Activated CD4-positive, alpha-beta T cell treated with anti-CD3 and anti-CD28 coated beads for 36 hours (primary cell): ENCODE measurements around the gene EPHA3. TPM values are rescaled to one million over a fixed set of nuclear protein-coding genes. Genes with fewer than 3 reads are reported as not detected.

Source experiments
- ATAC-seq: fragments of 200-7000 bp; cut with Tn5 transposase; one replicate; pipeline ENCODE4 v1.10.0; 2021; ENCODE audit warnings: mild to moderate bottlenecking, moderate library complexity
- CTCF ChIA-PET: fragments of 350-600 bp; sonication (Branson Sonifier 250); formaldehyde crosslinking; loops from one replicate; lab custom pipeline; 2021; ENCODE audit warnings: antibody characterized with exemption; lab: Charles Lee
- POLR2A ChIA-PET: fragments of 350-600 bp; sonication (Branson Sonifier 250); formaldehyde crosslinking; loops from one replicate; lab custom pipeline; 2021; ENCODE audit warnings: antibody characterized with exemption, inconsistent platforms; lab: Charles Lee
- DNase-seq: peaks from one replicate; pipeline ENCODE4 v3.0.0-alpha.2; 2020
- H3K27ac Mint-ChIP-seq: one replicate; pipeline ENCODE4 v1.8.0; 2021; ENCODE audit warnings: mixed read lengths
- H3K27me3 Mint-ChIP-seq: one replicate; pipeline ENCODE4 v1.8.0; 2021; ENCODE audit warnings: mixed read lengths
- H3K36me3 Mint-ChIP-seq: one replicate; pipeline ENCODE4 v1.8.0; 2021; ENCODE audit warnings: low read depth, mixed read lengths
- H3K4me1 Mint-ChIP-seq: one replicate; pipeline ENCODE4 v1.8.0; 2021; ENCODE audit warnings: mixed read lengths
- H3K4me3 Mint-ChIP-seq: one replicate; pipeline ENCODE4 v1.8.0; 2021; ENCODE audit warnings: mild to moderate bottlenecking, moderate library complexity, mixed read lengths
- H3K9me3 Mint-ChIP-seq: one replicate; pipeline ENCODE4 v1.8.0; 2021; ENCODE audit warnings: low read depth, mixed read lengths
- intact Hi-C, 2 experiments: fragments of 100-400 bp; cut with DNase I in 1 of 2; cut with micrococcal nuclease in 1 of 2; formaldehyde crosslinking; loops; one replicate each; pipeline versions ENCODE4 v1.14.2 to v1.15.1; 2022 to 2024; cut with DNase I, micrococcal nuclease
- total RNA-seq, 2 experiments: library from RNA; stranded (reverse); gene quantifications; one replicate each; pipeline ENCODE4 v1.2.3, GENCODE V29; 2021

EPHA3 gene
- total RNA-seq, 2 experiments from 2014 or later: 0.07 to 0.09 TPM

GRCh38 chr3:89472101-89472500, 364.7 kb downstream of the EPHA3 start:
- ATAC-seq (no peak), DNase-seq (no peak)
- H3K27me3 Mint-ChIP-seq: no peaks in the 10 kb centered on the region
- H3K36me3 Mint-ChIP-seq: no peaks in the 10 kb centered on the region
- intact Hi-C loops: no loop called here
- no peaks in the 10 kb centered on the region for H3K4me1 Mint-ChIP-seq
- CTCF ChIA-PET: no interaction called here
- H3K9me3 Mint-ChIP-seq: peaks cover 8% of the 10 kb centered on the region
- POLR2A ChIA-PET: no interaction called here
- H3K4me3 Mint-ChIP-seq: no peak overlapping the region
- H3K27ac Mint-ChIP-seq: no peak overlapping the region

- no peaks in the 10 kb centered on the region for H3K4me1 Mint-ChIP-seq
- no peaks in the 10 kb centered on the region for H3K27me3 Mint-ChIP-seq
- no peak for ATAC-seq
- no peak overlapping the region for H3K4me3 Mint-ChIP-seq
- peaks cover 15% of the 10 kb centered on the region for H3K9me3 Mint-ChIP-seq
- POLR2A ChIA-PET: no interaction called here
- H3K27ac Mint-ChIP-seq: no peak overlapping the region
- no peaks in the 10 kb centered on the region for H3K36me3 Mint-ChIP-seq
- intact Hi-C loops: no loop called here
- CTCF ChIA-PET: interaction anchor here (0.6 kb wide), 1 partner anchor 139 kb away, joined by 3 read pairs; no protein-coding TSS in a partner anchor
- DNase-seq: no peak
Measured at GRCh38 chr3:89474333-89475130, 367.1 kb downstream of the EPHA3 start.

GRCh38 chr3:89488800-89489580, 381.6 kb downstream of the EPHA3 start:
- Mint-ChIP-seq H3K27me3 (no peaks in the 10 kb centered on the region), H3K36me3 (no peaks in the 10 kb centered on the region), H3K4me3 (no peak overlapping the region), H3K9me3 (peaks cover 5% of the 10 kb centered on the region), H3K4me1 (no peaks in the 10 kb centered on the region), H3K27ac (no peak overlapping the region)
- DNase-seq (no peak), ATAC-seq (no peak)
- ChIA-PET POLR2A (no interaction called here), CTCF (no interaction called here)
- intact Hi-C loops: no loop called here

- ATAC-seq: no peak
- no peak overlapping the region for H3K27ac Mint-ChIP-seq
- H3K9me3 Mint-ChIP-seq: peaks cover under 1% of the 10 kb centered on the region
- no peak overlapping the region for H3K4me3 Mint-ChIP-seq
- intact Hi-C loops: no loop called here
- ChIA-PET POLR2A (no interaction called here), CTCF (no interaction called here)
- H3K36me3 Mint-ChIP-seq: no peaks in the 10 kb centered on the region
- H3K4me1 Mint-ChIP-seq: no peaks in the 10 kb centered on the region
- no peak for DNase-seq
- no peaks in the 10 kb centered on the region for H3K27me3 Mint-ChIP-seq
Measured at GRCh38 chr3:89490129-89490528, 382.7 kb downstream of the EPHA3 start.

- DNase-seq (no peak), ATAC-seq (no peak)
- CTCF ChIA-PET: no interaction called here
- H3K27me3 Mint-ChIP-seq: no peaks in the 10 kb centered on the region
- intact Hi-C loops: no loop called here
- H3K27ac Mint-ChIP-seq: no peak overlapping the region
- H3K9me3 Mint-ChIP-seq: no peaks in the 10 kb centered on the region
- no peak overlapping the region for H3K4me3 Mint-ChIP-seq
- no peaks in the 10 kb centered on the region for H3K36me3 Mint-ChIP-seq
- POLR2A ChIA-PET: no interaction called here
- no peaks in the 10 kb centered on the region for H3K4me1 Mint-ChIP-seq
Measured at GRCh38 chr3:89494734-89495133, 387.3 kb downstream of the EPHA3 start.

- CTCF ChIA-PET: no interaction called here
- DNase-seq: no peak
- Mint-ChIP-seq H3K36me3 (no peaks in the 10 kb centered on the region), H3K4me3 (no peak overlapping the region), H3K27ac (no peak overlapping the region), H3K27me3 (no peaks in the 10 kb centered on the region), H3K9me3 (peaks cover 12% of the 10 kb centered on the region), H3K4me1 (no peaks in the 10 kb centered on the region)
- intact Hi-C loops: no loop called here
- ATAC-seq: no peak
- POLR2A ChIA-PET: no interaction called here
Measured at GRCh38 chr3:89503891-89504391, 396.5 kb downstream of the EPHA3 start.

GRCh38 chr3:89504432-89504831, 397.0 kb downstream of the EPHA3 start:
- Mint-ChIP-seq H3K27me3 (no peaks in the 10 kb centered on the region), H3K4me3 (no peak overlapping the region), H3K36me3 (no peaks in the 10 kb centered on the region), H3K27ac (no peak overlapping the region), H3K9me3 (peaks cover 12% of the 10 kb centered on the region), H3K4me1 (no peaks in the 10 kb centered on the region)
- intact Hi-C loops: no loop called here
- ATAC-seq: no peak
- no peak for DNase-seq
- CTCF ChIA-PET: no interaction called here
- POLR2A ChIA-PET: no interaction called here

- Mint-ChIP-seq H3K36me3 (no peaks in the 10 kb centered on the region), H3K4me1 (no peaks in the 10 kb centered on the region), H3K27me3 (no peaks in the 10 kb centered on the region), H3K27ac (no peak overlapping the region), H3K9me3 (peaks cover 8% of the 10 kb centered on the region), H3K4me3 (no peak overlapping the region)
- intact Hi-C loops: no loop called here
- ChIA-PET CTCF (no interaction called here), POLR2A (interaction anchor here (0.6 kb wide), 1 partner anchor 198 kb away, joined by 6 read pairs; no protein-coding TSS in a partner anchor)
- ATAC-seq (no peak), DNase-seq (no peak)
Measured at GRCh38 chr3:89506462-89507103, 399.2 kb downstream of the EPHA3 start.

- Mint-ChIP-seq H3K4me3 (no peak overlapping the region), H3K27ac (no peak overlapping the region), H3K4me1 (no peaks in the 10 kb centered on the region), H3K9me3 (peaks cover 3% of the 10 kb centered on the region), H3K27me3 (no peaks in the 10 kb centered on the region), H3K36me3 (no peaks in the 10 kb centered on the region)
- ATAC-seq (no peak), DNase-seq (no peak)
- POLR2A ChIA-PET: no interaction called here
- CTCF ChIA-PET: no interaction called here
- intact Hi-C loops: no loop called here
Measured at GRCh38 chr3:89521328-89521727, 413.9 kb downstream of the EPHA3 start.

- H3K9me3 Mint-ChIP-seq: peaks cover 3% of the 10 kb centered on the region
- no peaks in the 10 kb centered on the region for H3K27me3 Mint-ChIP-seq
- no peak overlapping the region for H3K4me3 Mint-ChIP-seq
- ATAC-seq: no peak
- no peak overlapping the region for H3K27ac Mint-ChIP-seq
- H3K4me1 Mint-ChIP-seq: no peaks in the 10 kb centered on the region
- intact Hi-C loops: no loop called here
- POLR2A ChIA-PET: no interaction called here
- DNase-seq: no peak
- CTCF ChIA-PET: no interaction called here
- H3K36me3 Mint-ChIP-seq: no peaks in the 10 kb centered on the region
Measured at GRCh38 chr3:89522155-89522554, 414.7 kb downstream of the EPHA3 start.

GRCh38 chr3:89525609-89526008, 418.2 kb downstream of the EPHA3 start:
- no peaks in the 10 kb centered on the region for H3K36me3 Mint-ChIP-seq
- intact Hi-C loops: no loop called here
- H3K27me3 Mint-ChIP-seq: no peaks in the 10 kb centered on the region
- no peaks in the 10 kb centered on the region for H3K4me1 Mint-ChIP-seq
- POLR2A ChIA-PET: no interaction called here
- peaks cover 5% of the 10 kb centered on the region for H3K9me3 Mint-ChIP-seq
- ATAC-seq (no peak), DNase-seq (no peak)
- no peak overlapping the region for H3K4me3 Mint-ChIP-seq
- CTCF ChIA-PET: no interaction called here
- H3K27ac Mint-ChIP-seq: no peak overlapping the region
